Endothelial cell of umbilical vein (primary cell): Measurements from ENCODE around the gene NUDT21. TPM values are rescaled to one million over a fixed set of nuclear protein-coding genes. Genes with fewer than 3 reads are reported as not detected.

Experiments
- BruUV-seq: library from RNA; stranded (reverse); fragments of 400-500 nt; replicated peaks from 2 replicates; lab custom pipeline; 2021; lab: Mats Ljungman, UMichigan
- CTCF ChIA-PET: fragments of 300-600, 350-600 bp; sonication (Branson Sonifier 250); formaldehyde crosslinking; loops from one replicate; lab custom pipeline; 2021; ENCODE audit warnings: antibody characterized with exemption, inconsistent platforms; lab: Charles Lee
- POLR2A ChIA-PET: fragments of 300-600, 350-600 bp; sonication (Branson Sonifier 250); formaldehyde crosslinking; loops from one replicate; lab custom pipeline; 2021; ENCODE audit warnings: antibody characterized with exemption, inconsistent platforms; lab: Charles Lee
- DNase-seq: peaks from one replicate; pipeline ENCODE4 v3.0.0-alpha.2; 2011; ENCODE audit warnings: low read depth, low spot score
- FAIRE-seq: peaks from 2 replicates; lab custom pipeline; 2011; peaks lifted over from hg19 to GRCh38; lab: Jason Lieb, UNC
- H2AFZ ChIP-seq: 2 replicates; pipeline ENCODE4 v1.6.0; 2012; ENCODE audit warnings: low read depth, low read length, control low read depth, inconsistent platforms
- H3K27ac ChIP-seq: 2 replicates; pipeline ENCODE4 v1.5.1; 2011; ENCODE audit warnings: low read depth, mild to moderate bottlenecking, control low read depth, low read length, moderate library complexity; ENCODE audit not compliant: insufficient read depth
- H3K27me3 ChIP-seq, 2 experiments: 2 replicates each; pipeline versions ENCODE4 v1.6.0 to v1.6.1; 2011; ENCODE audit warnings: low read length in 2 of 2, mixed read lengths in 1 of 2; ENCODE audit not compliant: control insufficient read depth in 2 of 2, insufficient read depth in 2 of 2
- H3K36me3 ChIP-seq, 2 experiments: 2 replicates in 1 of 2; 3 replicates in 1 of 2; pipeline ENCODE4 v1.5.1; 2011; ENCODE audit warnings: low read length in 2 of 2, mild to moderate bottlenecking in 1 of 2, moderate library complexity in 1 of 2; ENCODE audit not compliant: control insufficient read depth in 2 of 2, insufficient read depth in 2 of 2; ENCODE audit errors: extremely low read depth in 1 of 2
- H3K4me1 ChIP-seq: 3 replicates; pipeline ENCODE4 v1.5.1; 2011; ENCODE audit warnings: mild to moderate bottlenecking, low read length; ENCODE audit not compliant: control insufficient read depth, insufficient read depth; ENCODE audit errors: extremely low read depth
- H3K4me2 ChIP-seq: 2 replicates; pipeline ENCODE4 v1.6.1; 2011; ENCODE audit warnings: low read length, control low read depth, mixed read lengths; ENCODE audit not compliant: insufficient read depth
- H3K4me3 ChIP-seq, 3 experiments: fragments of 200-600 bp in 1 of 3; sonication (generic), shearing (Covaris generic) in 1 of 3; replicated peaks in 1 of 3; 2 replicates each; pipeline ENCODE4 v1.5.1; 2011 to 2016; ENCODE audit warnings: control low read depth in 3 of 3, low read length in 3 of 3, mild to moderate bottlenecking in 2 of 3, inconsistent platforms in 1 of 3, low read depth in 1 of 3, moderate library complexity in 1 of 3; ENCODE audit not compliant: insufficient read depth in 1 of 3
- H3K79me2 ChIP-seq: 2 replicates; pipeline ENCODE4 v1.6.0; 2012; ENCODE audit warnings: low read length, inconsistent platforms; ENCODE audit not compliant: control insufficient read depth, insufficient read depth
- H3K9ac ChIP-seq: replicated peaks from 2 replicates; pipeline ENCODE3; 2011; ENCODE audit warnings: low read length, control low read depth; ENCODE audit not compliant: insufficient read depth; ENCODE audit errors: extremely low read depth
- H3K9me1 ChIP-seq: replicated peaks from 3 replicates; pipeline ENCODE4 v1.6.0; 2011; ENCODE audit warnings: mild to moderate bottlenecking, low read length; ENCODE audit not compliant: control insufficient read depth, insufficient read depth; ENCODE audit errors: extremely low read depth
- H3K9me3 ChIP-seq: replicated peaks from 2 replicates; pipeline ENCODE4 v1.5.1; 2012; ENCODE audit warnings: low read length, inconsistent platforms; ENCODE audit not compliant: control insufficient read depth, insufficient read depth
- H4K20me1 ChIP-seq: replicated peaks from 2 replicates; pipeline ENCODE3; 2011; ENCODE audit warnings: mild to moderate bottlenecking, low read length; ENCODE audit not compliant: control insufficient read depth, insufficient read depth; ENCODE audit errors: extremely low read depth
- CTCF ChIP-seq, 2 donors: IDR thresholded peaks; 1 replicate in 1 of 2; 2 replicates in 1 of 2; pipeline ENCODE4 v1.5.1; 2011; ENCODE audit warnings: low read length in 2 of 2, mild to moderate bottlenecking in 2 of 2, moderate library complexity in 2 of 2, control low read depth in 1 of 2, inconsistent platforms in 1 of 2, low read depth in 1 of 2; ENCODE audit not compliant: insufficient read depth in 1 of 2; ENCODE audit errors: extremely low read depth in 1 of 2
- EZH2 ChIP-seq: IDR thresholded peaks from 2 replicates; pipeline ENCODE4 v1.6.1; 2012; ENCODE audit warnings: borderline replicate concordance, low read depth, mild to moderate bottlenecking, moderate library complexity, low read length, inconsistent platforms; ENCODE audit not compliant: severe bottlenecking
- FOS ChIP-seq: IDR thresholded peaks from 2 replicates; pipeline ENCODE4 v1.6.1; 2011; ENCODE audit warnings: mild to moderate bottlenecking, low read length, moderate library complexity, borderline replicate concordance; ENCODE audit not compliant: insufficient read depth
- GATA2 ChIP-seq: IDR thresholded peaks from 2 replicates; pipeline ENCODE4 v1.7.0; 2011; ENCODE audit warnings: low read depth, mild to moderate bottlenecking, moderate library complexity, mixed read lengths, low read length; ENCODE audit not compliant: insufficient read length, insufficient read depth
- JUN ChIP-seq: IDR thresholded peaks from 2 replicates; pipeline ENCODE4 v1.6.1; 2011; ENCODE audit warnings: borderline replicate concordance, low read depth; ENCODE audit not compliant: insufficient read length, insufficient read depth
- MAX ChIP-seq: IDR thresholded peaks from 2 replicates; pipeline ENCODE4 v1.6.1; 2011; ENCODE audit not compliant: insufficient read depth, insufficient read length
- POLR2A ChIP-seq: IDR thresholded peaks from 2 replicates; pipeline ENCODE4 v1.6.1; 2012; ENCODE audit warnings: low read depth, mild to moderate bottlenecking, control low read depth, low read length
- POLR2AphosphoS5 ChIP-seq: IDR thresholded peaks from 2 replicates; pipeline ENCODE4 v1.6.1; 2012; ENCODE audit warnings: low read depth, mild to moderate bottlenecking, control low read depth, low read length, moderate library complexity; ENCODE audit not compliant: insufficient read depth
- dilution Hi-C: fragments of 300-500 bp; cut with MboI; formaldehyde crosslinking; loops from one replicate; pipeline ENCODE4 v1.15.0; 2019; ENCODE audit warnings: low sequenced_read_pairs; ENCODE audit not compliant: extremely low pct_ligation_motif_present
- intact Hi-C: fragments of 100-400 bp; cut with micrococcal nuclease; formaldehyde crosslinking; loops from one replicate; pipeline ENCODE4 v1.10.0; 2022
- polyA plus RNA-seq, 4 experiments: library from polyadenylated mRNA; depleted of rRNA in 3 of 4; stranded (reverse) in 3 of 4; unstranded in 1 of 4; fragments of >200 nt; gene quantifications; 2 replicates each; pipeline versions ENCODE4 v1.2.1 to v1.2.3, GENCODE V29; 2011 to 2012; ENCODE audit warnings: missing spikeins in 1 of 4
- total RNA-seq: library from RNA; stranded (reverse); gene quantifications from 2 replicates; pipeline ENCODE4 v1.2.3, GENCODE V29; 2021

NUDT21 gene
- total and polyA plus RNA-seq, 2 donors (not counting 3 experiments of a cell fraction or from before 2014, with no cell fraction given): 56.4 to 158 TPM

GRCh38 chr16:56405977-56406672, 45.0 kb downstream of the NUDT21 start:
- Histone ChIP-seq H3K4me1 (no peaks in the 10 kb centered on the region), H3K79me2 (no peaks in the 10 kb centered on the region), H3K9ac (no peak overlapping the region), H3K9me1 (no peaks in the 10 kb centered on the region), H3K4me2 (no peak overlapping the region), H2AFZ (no peak overlapping the region), H3K9me3 (no peaks in the 10 kb centered on the region), H3K27ac (no peak overlapping the region), H3K4me3 (no peak overlapping the region), H3K36me3 (peaks cover 23 to 24% of the 10 kb centered on the region in 2 experiments), H4K20me1 (no peaks in the 10 kb centered on the region), H3K27me3 (no peaks in the 10 kb centered on the region)
- no peak for TF ChIP-seq POLR2AphosphoS5
- no peak for TF ChIP-seq JUN
- no peak for TF ChIP-seq MAX
- no peak for TF ChIP-seq FOS
- no peak for TF ChIP-seq POLR2A
- TF ChIP-seq GATA2: no peak
- TF ChIP-seq EZH2: no peak
- no TSS peak for BruUV-seq
- DNase-seq: no peak
- dilution Hi-C loops: no loop called here
- intact Hi-C loops: no loop called here
- CTCF ChIA-PET: no interaction called here
- FAIRE-seq: no peak
- POLR2A ChIA-PET: no interaction called here

- Histone ChIP-seq H3K4me2 (no peak overlapping the region), H3K9me1 (no peaks in the 10 kb centered on the region), H2AFZ (no peak overlapping the region), H3K4me3 (no peak overlapping the region), H4K20me1 (no peaks in the 10 kb centered on the region), H3K27ac (no peak overlapping the region), H3K9ac (no peak overlapping the region), H3K9me3 (no peaks in the 10 kb centered on the region), H3K4me1 (no peaks in the 10 kb centered on the region), H3K36me3 (peaks cover 13 to 14% of the 10 kb centered on the region in 2 experiments), H3K27me3 (no peaks in the 10 kb centered on the region), H3K79me2 (no peaks in the 10 kb centered on the region)
- intact Hi-C loops (no loop called here), dilution Hi-C loops (no loop called here)
- BruUV-seq: no TSS peak
- FAIRE-seq (no peak), DNase-seq (no peak)
- CTCF ChIA-PET: interaction anchor here (1.0 to 1.6 kb wide), 3 partner anchors 10 to 199 kb away, joined by 3 to 5 read pairs (median 3); no protein-coding TSS in a partner anchor
- POLR2A ChIA-PET: no interaction called here
- TF ChIP-seq CTCF (IDR thresholded peaks at IDR 0.05; ENCODE audit: extremely low read depth in 1 of 2, insufficient read depth in 1 of 2, low read depth in 1 of 2, low read length in 2 of 2) (peak; percentile 7 to 27), POLR2AphosphoS5 (no peak)
These were observed 49.6 kb downstream of the NUDT21 start for GRCh38 chr16:56401482-56401881.
